Suprapubic skin (tissue), 4 donors: Measurements from ENCODE around the gene NUP35. TPM values are rescaled to one million over a fixed set of nuclear protein-coding genes. Genes with fewer than 3 reads are reported as not detected.

Experiments used
- DNase-seq, 2 donors: peaks; one replicate each; pipeline ENCODE4 v3.0.0-alpha.2; 2019; ENCODE audit warnings: low spot score in 2 of 2
- H3K27ac ChIP-seq: fragments of 200-600 bp; sonication (generic); one replicate; pipeline ENCODE4 v1.5.1; 2019
- H3K27me3 ChIP-seq: fragments of 200-600 bp; sonication (generic); one replicate; pipeline ENCODE4 v1.5.1; 2019
- H3K36me3 ChIP-seq: fragments of 200-600 bp; sonication (generic); one replicate; pipeline ENCODE4 v1.5.1; 2019
- H3K4me1 ChIP-seq: fragments of 200-600 bp; sonication (generic); one replicate; pipeline ENCODE4 v1.5.1; 2019
- H3K4me3 ChIP-seq: fragments of 200-600 bp; sonication (generic); one replicate; pipeline ENCODE4 v1.5.1; 2019; ENCODE audit warnings: mild to moderate bottlenecking
- H3K9me3 ChIP-seq: fragments of 200-600 bp; sonication (generic); one replicate; pipeline ENCODE4 v1.5.1; 2019
- CTCF ChIP-seq, 2 donors: fragments of 200-600 bp in 1 of 2; fragments of 450-650 bp in 1 of 2; sonication (generic) in 1 of 2; IDR thresholded peaks; one replicate each; pipeline ENCODE4 v1.5.1; 2016 to 2019; ENCODE audit warnings: antibody characterized with exemption in 2 of 2, mild to moderate bottlenecking in 1 of 2, moderate library complexity in 1 of 2
- EP300 ChIP-seq: sonication (generic); formaldehyde crosslinking; IDR thresholded peaks from one replicate; pipeline ENCODE4 v1.6.1; 2017; ENCODE audit warnings: antibody characterized with exemption
- POLR2A ChIP-seq, 2 donors: fragments of 450-650 bp; IDR thresholded peaks; one replicate each; pipeline ENCODE4 v1.6.1; 2017; ENCODE audit warnings: antibody characterized with exemption in 2 of 2, mild to moderate bottlenecking in 2 of 2, moderate library complexity in 2 of 2
- POLR2AphosphoS5 ChIP-seq, 3 donors: sonication (generic); formaldehyde crosslinking; IDR thresholded peaks; one replicate each; pipeline ENCODE4 v1.6.1; 2017; ENCODE audit warnings: antibody characterized with exemption in 3 of 3
- whole genome bisulfite sequencing: methylation state at CpG from one replicate; pipeline ENCODE4 v1.1.5; 2018; 5-methylcytosine and 5-hydroxymethylcytosine counted together
- total RNA-seq, 4 donors: library from RNA; depleted of rRNA; stranded (reverse); fragments of >200 nt; gene quantifications; one replicate each; pipeline ENCODE4 v1.1.0, GENCODE V29; 2016

NUP35 gene
- total RNA-seq, 4 donors from 2014 or later = 15.1 to 27.7 (median 22.7) TPM

- TF ChIP-seq EP300 (no peak), POLR2AphosphoS5 (IDR thresholded peaks at IDR 0.05) (no peak), POLR2A (IDR thresholded peaks at IDR 0.05) (no peak), CTCF (IDR thresholded peaks at IDR 0.05) (no peak)
- peak overlapping the region; percentile 95 for H3K27ac ChIP-seq
- H3K9me3 ChIP-seq = no peaks in the 10 kb centered on the region
- peak overlapping the region; percentile 84 for H3K4me3 ChIP-seq
- 2% methylated on average over 7 of the region's 7 CpGs for WGBS
- H3K36me3 ChIP-seq = no peaks in the 10 kb centered on the region
- H3K27me3 ChIP-seq = no peaks in the 10 kb centered on the region
- DNase-seq = no peak
- peaks cover 26% of the 10 kb centered on the region for H3K4me1 ChIP-seq
Measured at GRCh38 chr2:183123959-183124221, 353 bp upstream of the NUP35 start.

- peak overlapping the region; percentile 84 for H3K4me3 ChIP-seq
- H3K4me1 ChIP-seq = peaks cover 26% of the 10 kb centered on the region
- H3K27me3 ChIP-seq = no peaks in the 10 kb centered on the region
- WGBS = under 1% methylated on average over 10 of the region's 10 CpGs
- peak overlapping the region; percentile 95 for H3K27ac ChIP-seq
- no peaks in the 10 kb centered on the region for H3K36me3 ChIP-seq
- TF ChIP-seq POLR2AphosphoS5 (IDR thresholded peaks at IDR 0.05) = no peak
- no peak for TF ChIP-seq EP300
- TF ChIP-seq CTCF (IDR thresholded peaks at IDR 0.05) = no peak
- no peak for TF ChIP-seq POLR2A (IDR thresholded peaks at IDR 0.05)
- DNase-seq = no peak
- H3K9me3 ChIP-seq = no peaks in the 10 kb centered on the region
Measured at GRCh38 chr2:183124957-183125255, 663 bp downstream of the NUP35 start.

GRCh38 chr2:183125659-183126341, 1.6 kb downstream of the NUP35 start:
- Histone ChIP-seq H3K4me3 (peak overlapping the region; percentile 84), H3K27me3 (no peaks in the 10 kb centered on the region), H3K9me3 (no peaks in the 10 kb centered on the region), H3K27ac (no peak overlapping the region), H3K36me3 (no peaks in the 10 kb centered on the region), H3K4me1 (peaks cover 26% of the 10 kb centered on the region)
- no peak for TF ChIP-seq EP300
- no peak for TF ChIP-seq POLR2AphosphoS5 (IDR thresholded peaks at IDR 0.05)
- no peak for TF ChIP-seq POLR2A (IDR thresholded peaks at IDR 0.05)
- no peak for TF ChIP-seq CTCF (IDR thresholded peaks at IDR 0.05)
- WGBS = 77% methylated on average over 11 of the region's 11 CpGs
- no peak for DNase-seq

- H3K36me3 ChIP-seq = no peaks in the 10 kb centered on the region
- H3K9me3 ChIP-seq = no peaks in the 10 kb centered on the region
- H3K4me1 ChIP-seq = peaks cover 26% of the 10 kb centered on the region
- TF ChIP-seq EP300 = no peak
- no peak for TF ChIP-seq CTCF (IDR thresholded peaks at IDR 0.05)
- TF ChIP-seq POLR2A (IDR thresholded peaks at IDR 0.05) = no peak
- TF ChIP-seq POLR2AphosphoS5 (IDR thresholded peaks at IDR 0.05) = no peak
- H3K27me3 ChIP-seq = no peaks in the 10 kb centered on the region
- H3K27ac ChIP-seq = no peak overlapping the region
- WGBS = 93% methylated on average over 2 of the region's 2 CpGs
- no peak for DNase-seq
- no peak overlapping the region for H3K4me3 ChIP-seq
Measured at GRCh38 chr2:183126635-183127034, 2.4 kb downstream of the NUP35 start.

GRCh38 chr2:183134016-183134415, 9.8 kb downstream of the NUP35 start:
- Histone ChIP-seq H3K27me3 (no peaks in the 10 kb centered on the region), H3K27ac (no peak overlapping the region), H3K36me3 (peaks cover 12% of the 10 kb centered on the region), H3K9me3 (no peaks in the 10 kb centered on the region), H3K4me3 (no peak overlapping the region), H3K4me1 (no peaks in the 10 kb centered on the region)
- no peak for DNase-seq
- TF ChIP-seq POLR2A (IDR thresholded peaks at IDR 0.05) (no peak), POLR2AphosphoS5 (IDR thresholded peaks at IDR 0.05) (no peak), EP300 (no peak), CTCF (IDR thresholded peaks at IDR 0.05) (no peak)
- WGBS = 96% methylated on average over 2 of the region's 2 CpGs
